Measurements from ENCODE around the gene FXN.
"Not testable (repeated sequence)": the region's sequence is repeated elsewhere in the genome, so short reads cannot be mapped to it uniquely, and the experiment has no call there.

FXN gene

GRCh38 chr9:69071059-69071458 is 35.5 kb downstream of the FXN start:
- DNase-seq, result no peak

GRCh38 chr9:69073103-69073502 is 37.6 kb downstream of the FXN start:
- no peak for DNase-seq

GRCh38 chr9:69074801-69075200 is 39.2 kb downstream of the FXN start:
- no peak for DNase-seq

- no peak for DNase-seq
Measured at GRCh38 chr9:69076550-69076949, 41.0 kb downstream of the FXN start.

GRCh38 chr9:69078069-69078468 is 42.5 kb downstream of the FXN start:
- no peak for DNase-seq

- DNase-seq, result no peak
Measured at GRCh38 chr9:69078581-69078980, 43.0 kb downstream of the FXN start.

GRCh38 chr9:69079186-69079585 is 43.6 kb downstream of the FXN start:
- no peak for DNase-seq

GRCh38 chr9:69081261-69081660 is 45.7 kb downstream of the FXN start:
- no peak for DNase-seq

- no peak for DNase-seq
Measured at GRCh38 chr9:69083321-69083720, 47.8 kb downstream of the FXN start.

GRCh38 chr9:69085569-69086283 is 50.2 kb downstream of the FXN start:
- DNase-seq, result no peak

GRCh38 chr9:69086312-69086711 is 50.8 kb downstream of the FXN start:
- DNase-seq, result no peak

- no peak for DNase-seq
Measured at GRCh38 chr9:69086769-69087168, 51.2 kb downstream of the FXN start.

GRCh38 chr9:69089082-69089481 is 53.5 kb downstream of the FXN start:
- no peak for DNase-seq

GRCh38 chr9:69089491-69089890 is 53.9 kb downstream of the FXN start:
- DNase-seq, result no peak

- no peak for DNase-seq
Measured at GRCh38 chr9:69090140-69090750, 54.7 kb downstream of the FXN start.

GRCh38 chr9:69090946-69091345 is 55.4 kb downstream of the FXN start:
- no peak for DNase-seq

GRCh38 chr9:69093471-69094103 is 58.0 kb downstream of the FXN start:
- DNase-seq, result no peak

GRCh38 chr9:69094361-69095135 is 59.0 kb downstream of the FXN start:
- DNase-seq, result not testable (repeated sequence)

- no peak for DNase-seq
Measured at GRCh38 chr9:69097064-69097463, 61.5 kb downstream of the FXN start.

- DNase-seq, result no peak
Measured at GRCh38 chr9:69097923-69098593, 62.5 kb downstream of the FXN start.

- not testable (repeated sequence) for DNase-seq
Measured at GRCh38 chr9:69103348-69103996, 67.9 kb downstream of the FXN start.

- DNase-seq, result peak; percentile 57
Measured at GRCh38 chr9:69104830-69105527, 69.4 kb downstream of the FXN start.
